Measurements from ENCODE around the gene HERC3.

The HERC3 gene

DNA sequence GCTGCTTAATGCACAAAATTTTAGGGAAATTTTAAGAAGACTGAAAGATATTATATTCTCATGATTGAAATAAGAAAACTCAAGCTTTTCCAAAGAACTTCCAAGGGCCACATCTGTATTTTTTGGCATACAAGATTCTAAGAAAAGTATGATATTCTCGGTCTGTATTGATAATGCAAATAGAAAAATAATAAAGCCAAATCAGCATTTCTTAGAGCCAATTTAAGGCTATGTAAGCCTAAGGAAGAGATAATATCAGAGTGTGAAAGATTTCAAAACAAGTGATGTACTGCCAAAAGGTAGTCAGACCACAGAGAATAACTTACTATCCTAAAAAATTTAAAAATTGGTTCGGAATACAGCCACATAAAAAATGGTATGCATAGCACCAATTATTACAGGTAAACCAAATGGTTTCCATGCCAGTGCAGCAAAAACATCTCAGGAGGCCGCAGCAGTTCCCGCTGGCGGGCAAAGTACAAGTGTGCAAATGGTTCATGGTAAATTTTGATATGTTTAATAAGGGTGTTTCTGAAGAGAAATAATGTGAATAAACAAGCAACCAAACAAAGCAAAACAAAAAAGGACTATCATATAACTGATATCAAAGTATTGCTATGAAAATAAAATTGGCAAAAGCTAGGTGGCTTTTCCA, 140.6 kb downstream of the HERC3 start:
- TF ChIP-seq, protein P1, sequence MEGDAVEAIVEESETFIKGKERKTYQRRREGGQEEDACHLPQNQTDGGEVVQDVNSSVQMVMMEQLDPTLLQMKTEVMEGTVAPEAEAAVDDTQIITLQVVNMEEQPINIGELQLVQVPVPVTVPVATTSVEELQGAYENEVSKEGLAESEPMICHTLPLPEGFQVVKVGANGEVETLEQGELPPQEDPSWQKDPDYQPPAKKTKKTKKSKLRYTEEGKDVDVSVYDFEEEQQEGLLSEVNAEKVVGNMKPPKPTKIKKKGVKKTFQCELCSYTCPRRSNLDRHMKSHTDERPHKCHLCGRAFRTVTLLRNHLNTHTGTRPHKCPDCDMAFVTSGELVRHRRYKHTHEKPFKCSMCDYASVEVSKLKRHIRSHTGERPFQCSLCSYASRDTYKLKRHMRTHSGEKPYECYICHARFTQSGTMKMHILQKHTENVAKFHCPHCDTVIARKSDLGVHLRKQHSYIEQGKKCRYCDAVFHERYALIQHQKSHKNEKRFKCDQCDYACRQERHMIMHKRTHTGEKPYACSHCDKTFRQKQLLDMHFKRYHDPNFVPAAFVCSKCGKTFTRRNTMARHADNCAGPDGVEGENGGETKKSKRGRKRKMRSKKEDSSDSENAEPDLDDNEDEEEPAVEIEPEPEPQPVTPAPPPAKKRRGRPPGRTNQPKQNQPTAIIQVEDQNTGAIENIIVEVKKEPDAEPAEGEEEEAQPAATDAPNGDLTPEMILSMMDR (IDR thresholded peaks at IDR 0.05), result no peak

GRCh38 chr4:88734403-88734949, 142.2 kb downstream of the HERC3 start:
- TF ChIP-seq, protein P1 (IDR thresholded peaks at IDR 0.05), result no peak

DNA sequence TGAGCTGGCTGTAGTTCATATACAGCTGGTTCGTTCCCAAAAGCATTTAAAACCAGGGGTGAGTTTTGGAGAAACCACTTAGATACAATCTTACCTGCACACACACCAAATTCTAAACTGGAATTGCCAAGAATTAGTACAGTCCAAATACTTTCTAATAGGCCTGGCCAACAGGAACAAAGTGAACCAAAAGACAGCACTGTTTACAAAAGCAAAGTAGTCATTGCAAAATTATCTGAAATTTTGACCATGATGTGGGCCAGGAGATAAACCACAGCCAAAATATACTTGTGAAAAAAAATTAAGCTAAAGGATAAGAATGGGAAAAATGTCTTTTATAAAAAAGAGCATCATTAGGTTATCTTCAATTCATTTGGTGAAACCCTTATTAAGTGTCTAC, 143.3 kb downstream of the HERC3 start:
- TF ChIP-seq, protein P1 (IDR thresholded peaks at IDR 0.05), result no peak

GRCh38 chr4:88736264-88736663, 144.0 kb downstream of the HERC3 start:
- TF ChIP-seq, protein P1 (IDR thresholded peaks at IDR 0.05), result no peak

DNA sequence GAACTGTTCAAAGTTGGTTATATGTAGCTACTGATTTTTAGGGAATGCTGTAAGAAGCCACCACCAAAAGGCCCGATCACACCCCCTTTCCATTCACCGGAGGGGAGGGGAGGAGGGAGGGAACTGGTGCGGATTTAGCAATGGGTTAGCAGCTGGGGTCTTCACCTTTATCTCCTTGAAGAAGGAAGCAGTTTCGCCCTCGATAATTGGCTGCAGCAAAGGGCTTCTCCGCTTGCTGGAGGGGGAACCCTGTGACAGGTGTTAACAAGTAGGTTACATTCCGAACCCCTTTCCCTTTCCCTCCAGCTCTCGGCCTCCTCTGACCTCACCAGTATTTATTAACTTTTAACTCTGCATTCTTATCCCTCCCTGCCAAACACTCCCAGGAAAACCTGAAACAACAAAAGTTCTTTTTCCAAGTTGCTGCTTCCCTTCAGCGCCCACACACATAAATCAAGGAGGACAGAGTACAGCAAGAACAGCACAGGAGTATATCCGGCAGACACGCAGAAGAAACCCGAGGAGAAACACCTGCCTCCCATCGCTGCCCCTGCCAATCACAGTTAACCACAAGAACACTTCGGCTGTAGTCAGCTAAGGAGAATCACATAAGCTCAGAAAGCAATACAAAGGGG, 145.1 kb downstream of the HERC3 start:
- TF ChIP-seq, protein P1 (IDR thresholded peaks at IDR 0.05), result no peak

DNA sequence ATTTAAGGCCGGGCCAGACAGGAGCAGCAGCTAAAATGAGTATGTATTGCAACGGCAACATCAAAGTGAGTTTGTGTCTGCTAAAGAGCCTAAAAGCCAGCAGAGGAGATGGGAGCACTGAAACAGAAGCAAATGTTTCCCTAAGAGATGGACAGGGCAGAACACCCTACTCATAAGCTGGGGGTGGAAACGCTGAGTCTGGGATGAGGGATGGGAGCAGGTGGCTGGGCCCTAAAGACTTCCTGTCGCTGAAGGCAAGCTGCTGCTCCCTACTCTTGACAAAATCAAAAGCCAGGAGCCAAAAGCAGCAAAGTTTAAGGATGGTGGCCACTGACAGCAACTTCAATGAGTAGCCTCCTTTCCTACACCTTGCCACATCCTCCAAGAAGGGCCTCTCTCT, 145.9 kb downstream of the HERC3 start:
- TF ChIP-seq, protein P1 (IDR thresholded peaks at IDR 0.05), result no peak

DNA sequence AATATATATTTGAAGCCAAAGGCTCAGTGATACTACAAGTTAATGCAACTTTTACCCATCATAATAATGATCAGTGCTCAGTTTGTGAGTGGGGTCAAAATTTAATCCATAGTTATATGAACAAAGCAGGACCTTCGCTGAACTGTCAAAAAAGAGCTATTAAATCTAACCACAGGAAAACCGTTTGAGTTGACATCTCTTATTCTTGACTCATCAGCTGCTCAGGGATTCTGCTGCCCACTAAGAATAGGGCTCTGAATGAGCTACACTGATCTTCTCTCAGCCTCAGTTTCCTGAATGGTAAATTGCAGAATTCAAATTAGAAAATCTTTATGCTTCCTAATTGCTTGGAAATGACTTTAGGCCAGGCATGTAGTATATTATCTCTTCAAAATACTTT, 150.3 kb downstream of the HERC3 start:
- TF ChIP-seq, protein P1 (IDR thresholded peaks at IDR 0.05), result no peak

Data from LNCAP (cell line).